ENCODE data around the gene TIGD2. TPM values are rescaled to one million over a fixed set of nuclear protein-coding genes. Genes with fewer than 3 reads are reported as not detected.

Gene TIGD2
- total RNA-seq, 4 donors from 2014 or later: 1.9 to 3.6 (median 2.0) TPM

DNA sequence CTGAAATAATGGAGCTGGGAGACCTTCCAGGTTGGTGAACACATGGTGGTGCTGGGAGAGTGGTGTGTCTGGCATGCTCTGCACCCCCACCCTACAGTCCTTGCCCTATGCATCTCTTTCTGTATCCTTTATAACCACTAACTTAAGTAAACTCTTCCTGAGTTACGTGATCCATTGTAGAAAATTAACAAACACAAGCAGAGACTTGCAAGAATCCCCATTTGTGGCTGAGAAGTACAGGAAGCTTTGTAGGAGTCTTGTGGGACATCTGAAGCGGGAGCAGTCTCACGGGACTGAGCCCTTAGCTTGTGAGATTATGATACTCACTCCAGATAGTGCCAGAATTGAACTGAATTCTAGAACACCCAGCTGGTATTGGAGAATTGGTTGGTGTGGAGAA lies 40.0 kb upstream of the TIGD2 start:
- TF ChIP-seq, protein P1, sequence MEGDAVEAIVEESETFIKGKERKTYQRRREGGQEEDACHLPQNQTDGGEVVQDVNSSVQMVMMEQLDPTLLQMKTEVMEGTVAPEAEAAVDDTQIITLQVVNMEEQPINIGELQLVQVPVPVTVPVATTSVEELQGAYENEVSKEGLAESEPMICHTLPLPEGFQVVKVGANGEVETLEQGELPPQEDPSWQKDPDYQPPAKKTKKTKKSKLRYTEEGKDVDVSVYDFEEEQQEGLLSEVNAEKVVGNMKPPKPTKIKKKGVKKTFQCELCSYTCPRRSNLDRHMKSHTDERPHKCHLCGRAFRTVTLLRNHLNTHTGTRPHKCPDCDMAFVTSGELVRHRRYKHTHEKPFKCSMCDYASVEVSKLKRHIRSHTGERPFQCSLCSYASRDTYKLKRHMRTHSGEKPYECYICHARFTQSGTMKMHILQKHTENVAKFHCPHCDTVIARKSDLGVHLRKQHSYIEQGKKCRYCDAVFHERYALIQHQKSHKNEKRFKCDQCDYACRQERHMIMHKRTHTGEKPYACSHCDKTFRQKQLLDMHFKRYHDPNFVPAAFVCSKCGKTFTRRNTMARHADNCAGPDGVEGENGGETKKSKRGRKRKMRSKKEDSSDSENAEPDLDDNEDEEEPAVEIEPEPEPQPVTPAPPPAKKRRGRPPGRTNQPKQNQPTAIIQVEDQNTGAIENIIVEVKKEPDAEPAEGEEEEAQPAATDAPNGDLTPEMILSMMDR (IDR thresholded peaks at IDR 0.05): no peak
- TF ChIP-seq EP300 (IDR thresholded peaks at IDR 0.05) (no peak), POLR2A (IDR thresholded peaks at IDR 0.05) (no peak)
- H3K27ac ChIP-seq: no peak overlapping the region
- 79 to 91% methylated on average over 3 of the region's 3 CpGs for WGBS, 2 donors
- H3K36me3 ChIP-seq: no peaks in the 10 kb centered on the region
- no peaks in the 10 kb centered on the region for H3K27me3 ChIP-seq
- DNase-seq (ENCODE audit: low spot score in 2 of 2): no peak
- no peak overlapping the region for H3K4me3 ChIP-seq
- no peaks in the 10 kb centered on the region for H3K9me3 ChIP-seq
- H3K4me1 ChIP-seq: peaks cover 0 to 6% (median 0%) of the 10 kb centered on the region in 4 donors

DNA sequence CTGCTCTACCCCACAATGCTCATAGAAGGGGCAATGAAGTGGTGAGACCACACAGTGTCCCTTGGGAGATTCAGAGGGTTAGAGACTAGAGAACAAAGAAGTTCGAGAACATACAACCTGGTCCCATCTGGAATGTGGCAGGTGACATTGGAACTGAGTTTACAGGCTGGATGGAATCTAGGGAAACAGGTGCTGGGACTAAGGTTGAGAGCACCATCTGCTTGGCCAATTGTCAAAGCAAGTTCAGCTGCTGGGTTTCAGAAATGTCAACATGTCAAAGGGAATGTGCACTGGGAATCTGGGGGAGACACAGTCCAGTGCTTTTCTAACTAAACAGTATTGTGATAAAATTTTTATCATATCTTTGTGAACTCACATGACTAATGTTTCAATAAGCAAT lies 38.4 kb upstream of the TIGD2 start:
- no peak overlapping the region for H3K27ac ChIP-seq
- no peak for DNase-seq (ENCODE audit: low spot score in 2 of 2)
- peaks cover 0 to 6% (median 1%) of the 10 kb centered on the region in 4 donors for H3K9me3 ChIP-seq
- H3K4me3 ChIP-seq: no peak overlapping the region
- H3K27me3 ChIP-seq: no peaks in the 10 kb centered on the region
- H3K4me1 ChIP-seq: no peaks in the 10 kb centered on the region
- TF ChIP-seq, protein P1 (IDR thresholded peaks at IDR 0.05): no peak
- TF ChIP-seq POLR2A (IDR thresholded peaks at IDR 0.05): no peak
- TF ChIP-seq EP300 (IDR thresholded peaks at IDR 0.05): no peak
- WGBS, 2 donors: 90 to 94% methylated on average over 1 of the region's 1 CpG
- H3K36me3 ChIP-seq: no peaks in the 10 kb centered on the region

DNA sequence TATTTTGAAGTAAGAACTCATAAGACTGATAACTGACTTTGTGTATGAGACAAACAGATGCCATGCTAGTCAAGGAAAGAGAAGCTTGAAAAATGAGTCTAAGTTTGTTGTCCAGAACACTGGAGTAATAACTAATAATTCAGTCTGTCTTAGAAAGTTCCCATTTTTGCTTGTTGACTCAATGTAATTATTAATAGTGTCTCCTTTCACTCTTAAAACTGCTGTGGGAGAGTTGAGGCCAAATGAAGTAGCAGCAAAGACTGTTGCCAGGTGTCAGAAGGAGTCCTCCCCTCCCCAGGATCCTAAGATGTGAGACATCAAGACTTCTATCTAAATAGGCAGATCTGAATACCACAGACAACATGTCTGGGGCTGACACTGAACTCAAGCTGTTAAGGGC lies 33.6 kb upstream of the TIGD2 start:
- Histone ChIP-seq H3K4me1 (no peaks in the 10 kb centered on the region), H3K9me3 (peaks cover 0 to 20% (median 5%) of the 10 kb centered on the region in 4 donors), H3K4me3 (no peak overlapping the region), H3K27me3 (no peaks in the 10 kb centered on the region), H3K27ac (no peak overlapping the region), H3K36me3 (no peaks in the 10 kb centered on the region)
- no peak for DNase-seq (ENCODE audit: low spot score in 2 of 2)
- TF ChIP-seq POLR2A (IDR thresholded peaks at IDR 0.05) (no peak), EP300 (IDR thresholded peaks at IDR 0.05) (no peak)
- TF ChIP-seq, protein P1 (IDR thresholded peaks at IDR 0.05): no peak

DNA sequence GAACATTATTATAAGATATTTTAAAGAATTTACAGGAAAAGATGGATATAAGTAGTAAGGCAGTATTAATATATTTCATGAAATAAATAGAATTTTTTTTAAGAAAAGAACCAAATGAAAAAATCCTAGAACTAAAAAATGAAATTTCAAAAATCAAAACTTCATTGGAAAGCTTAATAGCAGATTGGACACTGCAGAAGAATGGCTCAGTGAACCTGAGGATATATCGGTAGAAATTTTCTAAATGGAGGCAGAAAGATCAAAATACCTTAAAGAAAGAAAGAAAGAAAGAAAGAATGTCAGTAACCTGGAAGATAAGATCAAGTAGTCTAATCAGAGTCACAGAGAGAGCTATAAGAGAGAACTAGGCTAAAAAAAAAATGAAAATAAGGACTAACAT lies 33.0 kb upstream of the TIGD2 start:
- 93 to 97% methylated on average over 1 of the region's 1 CpG for WGBS, 2 donors
- Histone ChIP-seq H3K27ac (no peak overlapping the region), H3K4me3 (no peak overlapping the region), H3K4me1 (no peaks in the 10 kb centered on the region), H3K27me3 (no peaks in the 10 kb centered on the region), H3K36me3 (no peaks in the 10 kb centered on the region), H3K9me3 (peaks cover 0 to 20% (median 5%) of the 10 kb centered on the region in 4 donors)
- TF ChIP-seq EP300 (IDR thresholded peaks at IDR 0.05) (no peak), POLR2A (IDR thresholded peaks at IDR 0.05) (no peak)
- TF ChIP-seq, protein P1 (IDR thresholded peaks at IDR 0.05): no peak
- no peak for DNase-seq (ENCODE audit: low spot score in 2 of 2)

DNA sequence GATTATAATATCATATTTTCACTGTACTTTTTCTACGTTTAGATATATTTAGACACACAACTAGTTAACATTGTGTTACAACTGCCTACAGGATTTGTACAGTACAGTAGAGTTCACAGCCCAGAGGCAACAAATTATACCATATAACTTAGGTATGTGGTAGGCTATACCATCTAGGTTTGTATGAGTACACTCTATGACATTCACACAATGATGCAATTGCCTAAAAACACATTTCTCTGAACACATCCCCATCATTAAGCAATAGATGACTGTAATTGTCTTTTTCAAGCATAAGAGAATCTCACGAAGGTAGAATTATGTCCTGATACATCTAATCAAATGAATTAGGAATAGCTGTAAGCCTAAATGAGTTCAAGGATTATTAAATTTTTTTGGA lies 12.3 kb upstream of the TIGD2 start:
- no peak overlapping the region for H3K4me3 ChIP-seq
- DNase-seq (ENCODE audit: low spot score in 2 of 2): no peak
- TF ChIP-seq POLR2A (IDR thresholded peaks at IDR 0.05) (no peak), EP300 (IDR thresholded peaks at IDR 0.05) (no peak)
- TF ChIP-seq, protein P1 (IDR thresholded peaks at IDR 0.05): no peak
- no peaks in the 10 kb centered on the region for H3K36me3 ChIP-seq
- no peaks in the 10 kb centered on the region for H3K4me1 ChIP-seq
- no peaks in the 10 kb centered on the region for H3K9me3 ChIP-seq
- 87 to 89% methylated on average over 2 of the region's 2 CpGs for WGBS, 2 donors
- H3K27ac ChIP-seq: no peak overlapping the region
- H3K27me3 ChIP-seq: no peaks in the 10 kb centered on the region
